Measurements from ENCODE around the gene NME4.
"Not testable (repeated sequence)": the region's sequence is repeated elsewhere in the genome, so short reads cannot be mapped to it uniquely, and the experiment has no call there.

Gene NME4

DNA sequence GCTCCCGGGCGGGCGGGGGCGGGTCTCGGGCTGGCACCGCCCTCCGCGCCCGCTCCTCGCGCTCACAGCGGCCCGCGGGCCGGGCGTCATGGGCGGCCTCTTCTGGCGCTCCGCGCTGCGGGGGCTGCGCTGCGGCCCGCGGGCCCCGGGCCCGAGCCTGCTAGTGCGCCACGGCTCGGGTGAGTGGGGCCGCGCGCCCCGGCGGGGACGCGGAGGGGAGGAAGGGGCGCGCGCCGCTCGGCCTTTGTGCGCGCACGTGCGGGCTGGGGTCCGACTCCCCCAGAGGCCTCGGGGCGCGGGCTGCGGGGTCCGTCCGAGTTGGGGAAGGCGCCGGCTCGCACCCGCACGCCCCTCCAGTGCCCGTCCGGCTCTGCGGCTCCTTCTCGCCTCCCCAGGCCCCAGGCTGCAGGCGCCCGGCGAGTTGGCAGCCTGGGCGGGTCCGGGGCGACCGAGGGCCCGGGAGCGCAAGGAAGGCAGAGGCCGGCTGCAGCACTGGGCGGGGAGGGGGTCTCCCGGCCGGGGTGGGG is at the start of gene NME4:
Gene NME4 (plus strand): TSS at position 65 of the 527 bp plus-strand sequence. CDS start 24 bp downstream, at position 89.
- Mint-ChIP-seq H3K27ac (peak within 1 kb of the TSS; percentile 75), H3K36me3 (ENCODE audit: low read depth) (peaks cover 1% of the 10 kb centered on the region), H3K9me3 (no peaks in the 10 kb centered on the region), H3K4me1 (ENCODE audit: low read depth) (peaks cover 14% of the 10 kb centered on the region), H3K4me3 (peak within 1 kb of the TSS; percentile 86), H3K27me3 (ENCODE audit: low read depth) (peaks cover 10% of the 10 kb centered on the region)
- no peak for DNase-seq (ENCODE audit: low spot score)

DNA sequence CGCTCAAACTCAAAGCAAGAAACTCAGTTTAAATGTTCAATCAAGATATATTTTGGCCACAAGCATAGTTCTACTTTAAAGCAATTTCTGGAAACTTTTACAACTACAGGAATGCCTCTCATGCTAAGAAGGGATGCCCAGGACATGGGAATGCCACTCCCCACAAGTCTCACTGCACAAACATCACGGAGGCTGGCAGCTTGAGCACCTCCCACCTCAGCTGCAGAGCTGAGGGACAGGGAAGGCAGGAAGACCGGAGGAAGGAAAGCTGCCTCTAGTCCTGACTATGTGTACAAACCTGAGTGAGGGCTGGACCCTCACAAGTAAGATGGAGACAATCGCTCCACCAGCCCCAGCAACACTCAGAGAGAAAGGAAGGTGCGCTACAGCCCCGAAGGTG is 49.8 kb upstream of the NME4 start:
- no peaks in the 10 kb centered on the region for H3K9me3 Mint-ChIP-seq
- H3K36me3 Mint-ChIP-seq (ENCODE audit: low read depth) = peaks cover 34% of the 10 kb centered on the region
- no peak overlapping the region for H3K27ac Mint-ChIP-seq
- peaks cover 29% of the 10 kb centered on the region for H3K4me1 Mint-ChIP-seq (ENCODE audit: low read depth)
- no peak overlapping the region for H3K4me3 Mint-ChIP-seq
- no peaks in the 10 kb centered on the region for H3K27me3 Mint-ChIP-seq (ENCODE audit: low read depth)
- DNase-seq (ENCODE audit: low spot score) = no peak

DNA sequence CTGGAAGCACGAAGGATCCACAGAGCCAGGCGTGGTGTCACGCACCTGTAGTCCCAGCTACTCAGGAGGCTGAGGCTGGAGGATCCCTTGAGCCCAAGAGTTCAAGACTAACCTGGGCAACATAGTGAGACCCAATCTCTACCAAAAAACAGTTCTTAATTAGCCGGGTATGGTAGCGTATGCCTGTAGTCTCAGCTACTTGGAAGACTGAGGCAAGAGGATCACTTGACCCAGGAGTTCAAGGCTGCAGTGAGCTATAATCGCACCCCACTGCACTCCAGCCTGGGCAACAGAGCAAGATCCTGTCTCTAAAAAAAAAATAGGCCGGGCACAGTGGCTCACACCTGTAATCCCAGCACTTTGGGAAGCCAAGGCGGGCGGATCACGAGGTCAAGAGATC is 48.5 kb upstream of the NME4 start:
- H3K27me3 Mint-ChIP-seq (ENCODE audit: low read depth); H3K27ac Mint-ChIP-seq; H3K9me3 Mint-ChIP-seq; DNase-seq (ENCODE audit: low spot score); H3K4me3 Mint-ChIP-seq: not testable (repeated sequence)
- peaks cover 22% of the 10 kb centered on the region for H3K4me1 Mint-ChIP-seq (ENCODE audit: low read depth)
- H3K36me3 Mint-ChIP-seq (ENCODE audit: low read depth) = peaks cover 26% of the 10 kb centered on the region

DNA sequence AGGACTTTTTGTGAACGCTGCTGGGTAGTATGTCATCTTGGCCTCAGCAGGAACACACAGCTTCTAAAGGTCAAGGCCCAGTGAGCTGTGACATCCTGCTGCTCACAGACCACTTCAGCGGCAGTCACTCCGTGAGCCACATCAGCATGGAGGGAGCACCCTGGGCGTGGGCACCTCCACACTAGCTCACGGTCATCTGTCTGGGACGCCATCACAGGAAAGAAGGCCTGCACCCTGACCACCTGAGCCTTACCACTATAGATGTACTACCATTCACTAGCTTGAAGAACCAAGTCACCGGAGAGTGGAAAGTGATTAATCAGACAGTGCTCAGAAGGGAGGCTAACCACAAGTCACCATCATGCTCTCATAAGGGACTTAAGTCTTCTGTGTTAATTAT is 47.8 kb upstream of the NME4 start:
- no peaks in the 10 kb centered on the region for H3K27me3 Mint-ChIP-seq (ENCODE audit: low read depth)
- no peak overlapping the region for H3K27ac Mint-ChIP-seq
- no peaks in the 10 kb centered on the region for H3K9me3 Mint-ChIP-seq
- no peak for DNase-seq (ENCODE audit: low spot score)
- H3K4me3 Mint-ChIP-seq = no peak overlapping the region
- peaks cover 22% of the 10 kb centered on the region for H3K4me1 Mint-ChIP-seq (ENCODE audit: low read depth)
- H3K36me3 Mint-ChIP-seq (ENCODE audit: low read depth) = peaks cover 26% of the 10 kb centered on the region

DNA sequence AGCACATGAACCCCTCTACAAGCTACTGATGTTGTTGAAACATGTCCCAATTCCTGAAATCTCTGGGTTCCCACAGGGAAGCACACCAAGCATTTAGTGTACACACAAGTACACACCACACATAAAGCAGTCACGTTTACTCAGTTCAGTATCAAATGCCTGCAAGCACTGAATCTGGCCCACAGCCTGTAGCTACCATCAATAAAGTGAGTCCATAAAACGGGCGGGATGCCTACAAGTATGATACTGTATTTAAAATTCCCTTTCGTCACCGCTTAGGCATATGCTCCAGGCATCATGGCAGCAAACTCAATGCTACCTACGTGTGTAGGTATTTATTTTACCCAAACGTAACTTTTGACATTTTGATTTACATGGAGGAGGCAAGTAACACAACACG is 46.8 kb upstream of the NME4 start:
- H3K4me1 Mint-ChIP-seq (ENCODE audit: low read depth) = peaks cover 23% of the 10 kb centered on the region
- DNase-seq (ENCODE audit: low spot score) = no peak
- no peaks in the 10 kb centered on the region for H3K27me3 Mint-ChIP-seq (ENCODE audit: low read depth)
- H3K9me3 Mint-ChIP-seq = no peaks in the 10 kb centered on the region
- H3K27ac Mint-ChIP-seq = no peak overlapping the region
- peaks cover 24% of the 10 kb centered on the region for H3K36me3 Mint-ChIP-seq (ENCODE audit: low read depth)
- H3K4me3 Mint-ChIP-seq = peak overlapping the region; percentile 90

DNA sequence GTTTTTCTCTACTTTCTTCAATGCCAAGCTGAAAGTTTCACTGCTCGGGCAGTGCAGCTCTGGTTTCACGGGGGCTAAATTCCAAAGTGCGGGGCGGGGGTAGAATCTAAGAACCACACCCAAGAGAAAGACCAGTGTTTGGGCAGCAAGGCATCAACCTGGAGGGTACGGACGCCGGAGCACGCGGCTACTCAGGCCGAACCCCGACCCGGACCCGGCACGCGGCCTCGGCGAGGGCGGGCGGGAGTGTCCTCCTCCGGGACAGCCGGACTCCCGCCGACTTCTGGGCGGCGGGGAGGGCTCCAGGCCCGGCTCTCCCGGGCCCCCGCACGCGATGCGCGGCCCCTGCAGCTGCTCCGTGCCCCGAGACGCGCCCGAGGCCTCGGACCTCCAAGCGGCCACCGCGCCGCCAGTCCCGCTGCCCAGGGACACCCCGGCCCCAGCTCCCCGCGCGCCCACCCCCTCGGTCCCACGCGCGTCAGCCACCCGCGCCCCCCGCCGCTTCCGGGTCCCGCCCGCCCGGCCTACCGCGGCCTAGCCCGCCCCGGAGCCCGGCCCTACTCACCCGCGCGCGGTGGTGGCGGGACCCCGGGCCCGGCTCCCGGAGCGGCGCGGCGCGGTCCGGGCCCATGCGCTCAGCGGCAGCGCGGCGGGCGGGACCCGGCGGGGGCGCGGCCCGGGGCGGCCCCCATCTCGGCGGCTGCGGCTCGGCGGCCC is 45.0 kb upstream of the NME4 start:
- Mint-ChIP-seq H3K4me1 (ENCODE audit: low read depth) (peaks cover 25% of the 10 kb centered on the region), H3K27ac (peak overlapping the region; percentile 90), H3K4me3 (peak overlapping the region; percentile 90), H3K27me3 (ENCODE audit: low read depth) (no peaks in the 10 kb centered on the region), H3K9me3 (no peaks in the 10 kb centered on the region), H3K36me3 (ENCODE audit: low read depth) (peaks cover 12% of the 10 kb centered on the region)
- DNase-seq (ENCODE audit: low spot score) = no peak

DNA sequence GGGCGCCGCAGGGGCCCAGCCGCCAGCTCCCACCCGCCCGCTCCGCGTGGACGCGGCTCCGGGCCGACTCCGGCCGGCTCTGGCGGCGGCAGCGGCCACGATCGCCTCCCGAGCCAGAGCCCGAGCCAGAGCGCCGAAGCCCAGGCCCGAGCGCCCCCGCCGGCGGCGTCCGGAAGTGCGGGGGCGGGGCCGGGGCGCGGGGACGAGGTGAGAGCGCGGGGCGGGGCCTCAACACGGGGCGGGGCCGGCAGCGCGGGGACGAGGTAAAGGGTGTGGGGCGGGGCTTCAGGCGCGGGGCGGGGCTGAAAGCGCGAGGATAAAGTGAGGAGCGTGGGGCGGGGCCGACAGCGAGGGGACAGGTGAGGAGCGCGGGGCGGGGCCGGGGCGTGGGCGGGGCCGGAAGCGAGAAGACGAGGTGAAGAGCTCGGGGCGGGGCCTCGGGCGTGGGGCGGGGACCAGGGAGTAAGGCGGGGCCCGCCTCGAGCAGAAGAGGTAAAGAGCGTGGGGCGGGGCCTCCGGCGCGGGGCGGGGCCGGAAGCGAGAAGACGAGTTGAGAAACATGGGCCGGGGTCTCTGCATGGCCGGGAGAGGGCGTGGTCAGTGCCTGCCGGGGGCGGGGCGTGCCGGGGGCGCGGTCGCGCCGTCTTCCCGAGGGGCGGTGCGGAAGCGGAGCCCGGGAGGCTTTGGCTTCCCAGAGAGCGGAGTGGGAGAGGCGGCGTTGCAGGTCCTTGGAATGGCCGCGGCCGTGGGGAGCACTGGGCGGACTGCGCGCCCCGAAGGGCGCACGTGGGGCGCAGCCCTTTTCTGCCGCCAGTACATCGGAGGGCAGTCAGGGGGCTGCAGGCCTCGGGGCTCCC is 44.2 kb upstream of the NME4 start, which contains the start of gene AXIN1:
Gene AXIN1 (minus strand): TSS at position 177 of the 857 bp plus-strand sequence. CDS start 5,698 bp downstream, outside the sequence.
- H3K4me1 Mint-ChIP-seq (ENCODE audit: low read depth) = peaks cover 23% of the 10 kb centered on the region
- H3K27me3 Mint-ChIP-seq (ENCODE audit: low read depth) = no peaks in the 10 kb centered on the region
- peak within 1 kb of the TSS; percentile 90 for H3K27ac Mint-ChIP-seq
- DNase-seq (ENCODE audit: low spot score) = peak; percentile 98
- no peaks in the 10 kb centered on the region for H3K9me3 Mint-ChIP-seq
- H3K4me3 Mint-ChIP-seq = peak within 1 kb of the TSS; percentile 90
- H3K36me3 Mint-ChIP-seq (ENCODE audit: low read depth) = peaks cover 9% of the 10 kb centered on the region

DNA sequence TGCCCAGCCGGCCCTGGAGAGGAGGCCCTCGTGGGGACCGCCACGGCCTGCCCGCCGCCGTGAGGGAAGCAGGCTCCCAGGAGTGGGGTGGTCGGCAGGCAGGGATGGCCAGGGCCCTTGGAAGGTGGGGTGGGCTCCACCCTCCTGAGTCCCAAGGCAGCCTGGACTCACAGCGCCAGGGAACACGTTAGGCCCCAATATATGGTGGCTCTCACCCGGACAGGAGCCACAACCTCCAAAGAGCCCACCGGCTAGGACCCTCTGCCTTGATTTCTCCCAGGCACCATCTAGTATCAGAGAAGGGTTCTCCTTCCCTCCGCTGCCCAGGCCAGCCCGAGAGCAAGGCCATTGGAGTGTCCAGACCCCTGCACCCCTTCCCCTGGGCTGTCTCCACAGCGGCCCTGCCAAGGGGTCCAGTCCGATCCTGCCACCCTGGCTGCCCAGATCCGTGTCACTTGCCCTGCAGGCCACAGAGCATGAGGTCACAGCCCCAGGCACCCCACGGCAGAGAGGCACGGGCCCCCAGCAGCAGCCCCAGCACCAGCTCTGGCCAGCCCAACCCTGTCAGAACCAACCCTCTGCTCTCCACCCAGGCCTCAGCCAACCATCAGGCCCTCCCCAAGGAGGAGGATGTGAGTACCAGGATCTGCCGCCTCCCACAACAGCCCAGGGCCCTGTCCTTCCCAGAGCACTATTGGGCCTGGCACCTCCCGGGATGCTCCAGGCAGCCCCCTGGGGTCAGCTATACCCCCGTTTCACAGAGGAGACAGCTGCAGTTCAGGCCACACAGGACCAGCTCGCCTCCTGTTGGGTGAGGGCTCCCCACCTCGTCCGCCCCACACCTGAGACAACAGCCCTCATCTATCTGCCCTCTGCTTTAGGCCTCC is 43.4 kb upstream of the NME4 start:
- DNase-seq (ENCODE audit: low spot score) = no peak
- Mint-ChIP-seq H3K9me3 (no peaks in the 10 kb centered on the region), H3K27ac (no peak overlapping the region), H3K27me3 (ENCODE audit: low read depth) (no peaks in the 10 kb centered on the region), H3K4me1 (ENCODE audit: low read depth) (peaks cover 21% of the 10 kb centered on the region), H3K36me3 (ENCODE audit: low read depth) (peaks cover 9% of the 10 kb centered on the region), H3K4me3 (peak overlapping the region; percentile 51)

DNA sequence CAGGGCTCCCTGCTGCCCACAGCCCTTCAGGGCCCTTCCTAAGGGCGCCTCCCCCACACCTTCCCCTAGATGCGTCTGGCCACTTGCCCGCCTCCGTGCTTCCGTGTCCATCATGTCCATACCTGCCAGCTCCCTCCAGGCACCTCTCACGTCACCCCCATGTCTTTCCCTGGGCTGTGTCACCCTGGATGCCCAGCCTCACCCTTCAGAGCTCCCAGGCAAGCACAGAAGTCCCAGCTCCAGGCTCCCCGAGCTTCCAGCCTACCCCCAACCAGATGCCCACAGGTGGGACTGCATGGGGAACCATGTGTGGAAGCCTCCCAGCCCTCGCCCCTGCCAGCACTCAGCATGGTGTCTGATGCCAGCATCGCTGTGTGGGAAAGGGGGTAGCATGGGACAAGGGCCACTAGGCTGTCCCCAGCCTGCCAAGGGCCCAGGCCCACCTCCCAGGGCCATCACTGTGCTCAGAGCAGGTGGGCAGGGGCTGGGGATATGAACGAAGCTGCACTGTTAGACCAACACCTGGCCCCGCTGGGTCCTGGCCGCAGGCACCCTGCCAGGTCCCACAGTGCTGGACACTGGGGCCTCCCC is 42.6 kb upstream of the NME4 start:
- Mint-ChIP-seq H3K27ac (no peak overlapping the region), H3K4me1 (ENCODE audit: low read depth) (peaks cover 17% of the 10 kb centered on the region), H3K36me3 (ENCODE audit: low read depth) (peaks cover 7% of the 10 kb centered on the region), H3K4me3 (peak overlapping the region; percentile 51), H3K27me3 (ENCODE audit: low read depth) (no peaks in the 10 kb centered on the region), H3K9me3 (no peaks in the 10 kb centered on the region)
- DNase-seq (ENCODE audit: low spot score) = no peak

DNA sequence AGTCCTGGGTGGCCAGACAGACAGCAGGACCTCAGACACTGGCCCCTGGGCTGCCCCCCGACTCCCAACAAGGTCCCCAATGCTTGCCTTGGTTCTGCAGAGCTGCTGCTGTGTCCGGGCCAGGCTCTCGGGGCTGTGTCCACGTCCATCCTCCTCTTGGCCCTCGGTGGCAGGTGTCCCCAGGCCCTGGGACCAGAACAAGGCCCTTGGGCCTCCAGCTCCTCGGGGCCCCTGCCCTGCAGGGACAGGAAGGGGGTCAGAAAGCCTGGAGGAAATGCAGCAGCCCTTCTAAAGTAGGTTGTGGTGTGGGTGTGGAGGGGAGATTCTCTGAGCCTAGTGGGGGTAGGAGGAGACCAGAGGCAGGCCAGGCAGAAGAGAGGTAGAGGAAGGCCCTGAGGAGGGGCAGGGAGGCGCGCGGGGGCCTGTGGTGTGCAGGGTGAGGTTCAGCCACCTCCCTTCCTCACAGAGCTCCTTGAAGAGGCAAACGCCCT is 42.0 kb upstream of the NME4 start:
- DNase-seq (ENCODE audit: low spot score) = no peak
- peak overlapping the region; percentile 24 for H3K4me3 Mint-ChIP-seq

DNA sequence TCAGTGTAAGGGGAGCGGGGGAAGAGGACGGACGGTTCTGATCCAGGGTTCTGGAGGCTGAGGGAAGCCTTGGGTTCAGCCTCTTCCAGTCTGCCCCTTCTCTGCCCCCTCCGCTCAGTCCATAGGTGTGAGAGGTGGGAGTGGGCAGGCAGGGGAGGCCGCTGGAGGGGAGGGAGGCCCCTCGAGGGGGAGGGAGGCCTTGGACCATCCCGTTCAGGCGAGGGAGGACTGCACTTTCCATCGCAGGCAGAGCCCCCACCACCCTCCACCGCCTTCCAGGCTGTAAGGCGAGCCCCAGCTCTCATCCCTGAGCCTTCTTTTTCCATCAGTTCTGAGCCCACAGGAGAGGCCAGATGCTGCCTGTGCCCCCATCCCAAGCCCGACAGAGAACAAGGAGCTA is 40.3 kb upstream of the NME4 start:
- no peak overlapping the region for H3K27ac Mint-ChIP-seq
- H3K27me3 Mint-ChIP-seq (ENCODE audit: low read depth) = no peaks in the 10 kb centered on the region
- no peaks in the 10 kb centered on the region for H3K36me3 Mint-ChIP-seq (ENCODE audit: low read depth)
- H3K4me1 Mint-ChIP-seq (ENCODE audit: low read depth) = peaks cover 4% of the 10 kb centered on the region
- H3K9me3 Mint-ChIP-seq = no peaks in the 10 kb centered on the region
- DNase-seq (ENCODE audit: low spot score) = no peak
- H3K4me3 Mint-ChIP-seq = no peak overlapping the region

More for the DNA sequence above, 42.0 kb upstream of the NME4 start:
- Mint-ChIP-seq H3K27ac (peak overlapping the region; percentile 26), H3K4me1 (ENCODE audit: low read depth) (peaks cover 14% of the 10 kb centered on the region), H3K36me3 (ENCODE audit: low read depth) (peaks cover 7% of the 10 kb centered on the region), H3K9me3 (no peaks in the 10 kb centered on the region), H3K27me3 (ENCODE audit: low read depth) (no peaks in the 10 kb centered on the region)

DNA sequence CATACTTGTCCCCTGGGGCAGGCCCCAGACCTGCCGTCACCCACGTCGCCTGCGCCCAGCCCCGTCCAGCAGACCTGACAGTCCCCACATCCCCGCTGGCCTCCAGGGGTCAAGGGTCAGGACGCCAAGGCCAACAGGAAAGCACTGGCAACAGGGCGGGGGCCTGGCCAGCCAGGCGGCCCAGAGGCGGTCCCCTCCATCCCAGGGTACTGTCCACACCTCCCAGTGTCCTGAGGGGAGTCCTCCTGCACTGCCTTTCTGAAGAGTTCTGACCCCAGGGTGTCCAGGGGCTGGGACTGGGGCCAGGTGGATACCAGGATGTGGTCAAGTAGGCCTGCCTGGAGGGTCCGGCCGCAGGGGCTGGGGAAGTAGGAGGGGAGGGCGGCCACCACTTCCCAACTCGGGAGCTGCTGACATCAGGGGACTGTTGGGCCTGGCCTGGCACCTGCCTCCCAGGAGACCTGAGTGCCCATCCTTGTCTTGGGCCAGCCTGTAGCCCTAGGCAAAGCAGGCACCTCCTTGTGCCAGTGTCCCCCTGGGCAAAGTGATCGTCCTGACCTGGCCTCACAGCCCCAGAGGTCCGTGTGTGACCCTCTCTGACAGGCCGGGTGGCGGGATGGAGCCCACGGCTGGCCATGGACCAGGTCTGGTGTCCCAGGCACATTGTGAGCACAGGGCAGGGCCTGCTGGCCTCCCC is 37.8 kb upstream of the NME4 start:
- Mint-ChIP-seq H3K4me1 (ENCODE audit: low read depth) (peaks cover 4% of the 10 kb centered on the region), H3K27ac (no peak overlapping the region), H3K36me3 (ENCODE audit: low read depth) (no peaks in the 10 kb centered on the region), H3K27me3 (ENCODE audit: low read depth) (no peaks in the 10 kb centered on the region), H3K4me3 (no peak overlapping the region), H3K9me3 (no peaks in the 10 kb centered on the region)
- no peak for DNase-seq (ENCODE audit: low spot score)

Data from T-helper 2 cell treated with Interferon-gamma antibody and Interleukin-4, amounts not matched to agents 5 μg/mL and 100 μg/mL, for 36 hours (primary cell).